ENCODE measurements around the gene LGMN. TPM values are rescaled to one million over a fixed set of nuclear protein-coding genes. Genes with fewer than 3 reads are reported as not detected.

The LGMN gene
- total and polyA plus RNA-seq, 4 donors, result 86.0 to 164 (median 97.8) TPM

DNA sequence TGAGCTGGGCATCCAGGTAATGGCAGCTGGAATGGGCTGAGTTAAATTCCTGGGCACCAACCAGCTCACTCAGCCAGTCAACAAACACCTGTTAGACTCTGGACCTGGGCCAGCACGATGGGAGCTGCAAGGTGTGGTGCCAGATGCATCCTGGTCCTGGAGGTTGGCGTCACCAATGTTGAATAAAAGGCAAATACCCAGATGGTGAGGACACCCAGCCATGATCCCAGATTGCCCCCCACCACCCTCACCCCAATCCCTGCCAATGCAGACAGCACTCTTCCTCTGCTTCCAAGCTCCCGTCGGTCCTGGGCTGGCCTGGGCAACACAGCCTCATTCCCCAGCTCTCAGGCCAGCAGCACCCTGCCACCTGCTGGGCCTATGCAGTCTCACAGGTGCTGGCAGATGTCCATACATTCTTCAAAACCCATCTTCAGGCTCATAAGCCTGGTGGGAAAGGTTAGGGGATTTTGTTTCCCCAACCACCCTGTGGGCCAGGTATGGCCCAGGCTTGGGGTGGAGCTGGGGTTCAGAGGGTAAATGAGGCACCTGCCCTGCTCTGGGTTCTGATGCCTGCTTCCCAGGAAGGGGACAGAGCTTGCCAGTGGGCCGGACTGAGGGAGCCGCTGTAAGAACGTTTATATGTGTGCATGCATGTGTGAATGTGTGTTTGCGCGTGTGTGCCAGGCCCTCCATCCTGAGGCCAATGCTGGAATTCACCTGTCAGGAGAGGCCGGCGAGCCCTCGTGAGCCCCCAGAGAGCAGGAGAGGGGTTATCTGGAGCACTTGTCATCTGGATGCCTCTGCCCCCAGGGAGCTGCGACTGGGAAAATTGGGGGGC, 58.0 kb downstream of the LGMN start:
- 72 to 77% methylated on average over 13 of the region's 13 CpGs for WGBS, 2 donors
- H3K4me3 ChIP-seq (ENCODE audit: low read length in 2 of 2), result no peak overlapping the region
- H3K4me1 ChIP-seq (ENCODE audit: control insufficient read depth in 1 of 2, insufficient read depth in 2 of 2, low read length in 2 of 2), result no peaks in the 10 kb centered on the region
- intact Hi-C loops (cut with DNase I), result no loop called here
- ATAC-seq (ENCODE audit: low FRiP score) (no peak), DNase-seq (peak; percentile 50 to 72)
- H3K27me3 ChIP-seq (ENCODE audit: control insufficient read depth in 1 of 2, insufficient read depth in 2 of 2, low read length in 1 of 2), result no peaks in the 10 kb centered on the region
- no peaks in the 10 kb centered on the region for H3K36me3 ChIP-seq (ENCODE audit: control insufficient read depth in 1 of 2, insufficient read depth in 2 of 2, low read length in 1 of 2)
- no peaks in the 10 kb centered on the region for H3K9me3 ChIP-seq (ENCODE audit: control insufficient read depth, low read length)
- H3K27ac ChIP-seq (ENCODE audit: low read depth in 1 of 2, low read length in 2 of 2), result no peak overlapping the region

DNA sequence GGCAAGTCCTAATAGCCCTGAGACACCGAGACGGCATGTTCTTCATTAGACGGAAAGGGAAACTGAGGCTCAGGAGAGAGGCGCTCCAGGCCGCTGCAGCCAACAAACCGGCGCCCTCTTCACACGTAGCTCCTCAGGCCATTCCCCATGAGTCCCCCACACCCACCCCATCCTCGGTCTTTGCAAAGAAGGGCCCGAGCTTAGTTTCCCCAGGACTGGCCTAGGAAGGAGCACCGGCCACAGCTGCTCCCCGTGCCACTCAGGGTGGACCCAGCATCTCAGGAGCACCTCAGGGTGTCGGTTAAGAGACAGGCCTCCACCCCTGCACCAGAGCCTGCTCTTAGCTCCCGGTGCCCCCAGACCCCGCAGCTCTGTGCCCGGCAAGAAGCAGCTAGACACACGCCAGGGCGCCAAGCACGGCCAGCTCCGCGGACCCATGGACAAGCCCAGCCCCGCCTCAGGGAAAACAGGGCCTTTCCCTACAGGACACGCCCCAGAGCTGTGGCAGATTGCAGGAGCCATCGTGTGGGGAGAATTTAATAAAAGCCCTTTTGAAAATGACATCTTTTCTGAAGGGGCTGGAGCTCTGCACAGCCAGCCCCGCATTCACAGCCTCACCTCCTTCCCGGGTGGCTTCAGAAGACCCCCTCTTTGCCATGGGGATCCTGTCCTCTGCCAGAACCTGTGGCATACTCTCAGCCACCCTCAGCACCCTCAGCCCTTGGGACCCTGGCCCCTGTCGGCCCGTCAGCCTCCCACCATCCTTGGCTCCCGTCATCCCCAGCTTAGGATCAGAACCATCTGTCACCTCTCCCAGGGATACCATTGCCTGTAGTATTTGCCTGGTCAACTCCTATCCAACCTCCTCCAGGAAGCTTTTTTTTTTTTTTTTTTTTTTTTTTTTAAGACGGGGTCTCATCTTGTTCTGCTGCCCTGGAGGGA, 59.7 kb downstream of the LGMN start:
- no peaks in the 10 kb centered on the region for H3K36me3 ChIP-seq (ENCODE audit: control insufficient read depth in 1 of 2, insufficient read depth in 2 of 2, low read length in 1 of 2)
- no peaks in the 10 kb centered on the region for H3K27me3 ChIP-seq (ENCODE audit: control insufficient read depth in 1 of 2, insufficient read depth in 2 of 2, low read length in 1 of 2)
- DNase-seq, result peak in 1 of 2 donors; percentile 45
- ATAC-seq (ENCODE audit: low FRiP score), result no peak
- no peak overlapping the region for H3K27ac ChIP-seq (ENCODE audit: low read depth in 1 of 2, low read length in 2 of 2)
- H3K9me3 ChIP-seq (ENCODE audit: control insufficient read depth, low read length), result no peaks in the 10 kb centered on the region
- no peak overlapping the region for H3K4me3 ChIP-seq (ENCODE audit: low read length in 2 of 2)
- WGBS, 2 donors, result 92 to 93% methylated on average over 29 to 30 of the region's 30 CpGs
- no peaks in the 10 kb centered on the region for H3K4me1 ChIP-seq (ENCODE audit: control insufficient read depth in 1 of 2, insufficient read depth in 2 of 2, low read length in 2 of 2)
- intact Hi-C loops (cut with DNase I), result loop anchor here in 1 of 2 donors (5.0 to 10.0 kb wide), 3 partner anchors 94 to 564 kb away; partner anchors contain the start of genes CPSF2 and NDUFB1

DNA sequence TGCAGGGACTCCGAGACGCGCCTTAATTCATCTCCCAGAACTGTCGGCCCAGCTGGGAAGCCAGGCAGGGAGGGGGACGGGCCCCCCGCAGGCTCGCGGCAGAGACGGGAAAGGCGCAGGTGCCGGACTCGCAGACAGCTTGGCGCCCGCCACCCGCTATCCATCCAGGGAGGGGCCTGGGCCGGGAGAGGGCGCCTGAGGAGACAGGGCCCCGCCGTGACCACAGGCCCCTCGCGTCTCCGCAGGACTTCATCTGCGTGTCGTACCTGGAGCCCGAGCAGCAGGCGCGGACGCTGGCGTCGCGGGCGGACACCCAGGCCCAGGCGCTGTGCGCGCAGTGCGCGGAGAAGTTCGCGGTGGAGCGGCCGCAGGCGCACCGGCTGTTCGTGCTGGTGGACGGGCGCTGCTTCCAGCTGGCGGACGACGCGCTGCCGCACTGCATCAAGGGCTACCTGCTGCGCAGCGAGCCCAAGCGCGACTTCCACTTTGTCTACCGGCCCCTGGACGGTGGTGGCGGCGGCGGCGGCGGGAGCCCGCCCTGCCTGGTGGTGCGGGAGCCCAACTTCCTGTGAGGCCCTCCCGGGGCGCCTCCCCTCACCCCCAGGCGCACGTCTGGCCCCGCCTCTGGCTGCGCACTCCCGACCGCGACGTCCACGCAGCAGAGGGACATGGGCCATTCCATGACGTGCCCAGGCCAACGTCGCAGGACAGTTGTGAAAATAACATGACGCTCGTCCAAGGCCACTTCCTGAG, 60.6 kb downstream of the LGMN start:
- H3K4me3 ChIP-seq (ENCODE audit: low read length in 2 of 2), result no peak overlapping the region
- no peaks in the 10 kb centered on the region for H3K36me3 ChIP-seq (ENCODE audit: control insufficient read depth in 1 of 2, insufficient read depth in 2 of 2, low read length in 1 of 2)
- H3K9me3 ChIP-seq (ENCODE audit: control insufficient read depth, low read length), result no peaks in the 10 kb centered on the region
- WGBS, 2 donors, result 37 to 42% methylated on average over 75 to 80 of the region's 80 CpGs
- H3K4me1 ChIP-seq (ENCODE audit: control insufficient read depth in 1 of 2, insufficient read depth in 2 of 2, low read length in 2 of 2), result no peaks in the 10 kb centered on the region
- H3K27ac ChIP-seq (ENCODE audit: low read depth in 1 of 2, low read length in 2 of 2), result no peak overlapping the region
- DNase-seq, result peak in 1 of 2 donors; percentile 59
- no peaks in the 10 kb centered on the region for H3K27me3 ChIP-seq (ENCODE audit: control insufficient read depth in 1 of 2, insufficient read depth in 2 of 2, low read length in 1 of 2)
- intact Hi-C loops (cut with DNase I), result loop anchor here in 1 of 2 donors (5.0 to 10.0 kb wide), 3 partner anchors 94 to 563 kb away; partner anchors contain the start of genes CPSF2 and NDUFB1
- peak; percentile 3 for ATAC-seq (ENCODE audit: low FRiP score)

- intact Hi-C loops (cut with DNase I), result loop anchor here in 1 of 2 donors (5.0 to 10.0 kb wide), 3 partner anchors 95 to 562 kb away; partner anchors contain the start of genes CPSF2 and NDUFB1
- H3K36me3 ChIP-seq (ENCODE audit: control insufficient read depth in 1 of 2, insufficient read depth in 2 of 2, low read length in 1 of 2), result peaks cover 0 to 1% of the 10 kb centered on the region in 2 donors
- H3K9me3 ChIP-seq (ENCODE audit: control insufficient read depth, low read length), result no peaks in the 10 kb centered on the region
- H3K4me1 ChIP-seq (ENCODE audit: control insufficient read depth in 1 of 2, insufficient read depth in 2 of 2, low read length in 2 of 2), result no peaks in the 10 kb centered on the region
- no peak overlapping the region for H3K4me3 ChIP-seq (ENCODE audit: low read length in 2 of 2)
- WGBS, 2 donors, result 1 to 5% methylated on average over 39 to 45 of the region's 45 CpGs
- H3K27me3 ChIP-seq (ENCODE audit: control insufficient read depth in 1 of 2, insufficient read depth in 2 of 2, low read length in 1 of 2), result no peaks in the 10 kb centered on the region
- no peak overlapping the region for H3K27ac ChIP-seq (ENCODE audit: low read depth in 1 of 2, low read length in 2 of 2)
- peak; percentile 93 for ATAC-seq (ENCODE audit: low FRiP score)
- peak; percentile 85 to 95 for DNase-seq
These were observed 61.5 kb downstream of the LGMN start for GRCh38 chr14:92686900-92687427.

DNA sequence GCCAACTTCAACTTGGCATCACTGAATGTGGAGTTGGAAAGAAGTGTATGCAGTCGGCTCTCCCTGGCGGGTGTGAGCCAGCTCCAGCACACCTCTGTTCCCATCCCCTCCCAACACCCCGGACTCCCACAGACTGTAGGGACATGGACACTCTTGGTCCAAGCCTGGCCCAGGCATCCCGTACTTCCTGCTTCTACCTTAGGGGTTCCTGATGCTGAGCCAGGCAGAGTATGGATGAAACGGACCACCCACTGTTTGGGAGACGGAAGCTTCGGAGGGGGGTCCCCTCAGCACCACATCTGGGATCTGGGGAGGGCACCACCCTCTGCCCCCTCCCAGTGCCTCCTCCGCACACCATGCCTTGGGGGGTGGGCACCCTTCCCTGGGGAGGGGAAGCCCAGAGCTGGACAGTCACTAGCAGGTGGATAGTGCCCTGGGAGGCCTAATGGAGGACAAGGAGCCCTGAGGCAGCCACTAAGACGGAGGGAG, 62.0 kb downstream of the LGMN start:
- H3K27me3 ChIP-seq (ENCODE audit: control insufficient read depth in 1 of 2, insufficient read depth in 2 of 2, low read length in 1 of 2), result no peaks in the 10 kb centered on the region
- peak in 1 of 2 donors; percentile 44 for DNase-seq
- no peaks in the 10 kb centered on the region for H3K9me3 ChIP-seq (ENCODE audit: control insufficient read depth, low read length)
- H3K4me1 ChIP-seq (ENCODE audit: control insufficient read depth in 1 of 2, insufficient read depth in 2 of 2, low read length in 2 of 2), result no peaks in the 10 kb centered on the region
- WGBS, 2 donors, result 71% methylated on average over 9 of the region's 9 CpGs
- ATAC-seq (ENCODE audit: low FRiP score), result no peak
- no peak overlapping the region for H3K4me3 ChIP-seq (ENCODE audit: low read length in 2 of 2)
- H3K27ac ChIP-seq (ENCODE audit: low read depth in 1 of 2, low read length in 2 of 2), result no peak overlapping the region
- H3K36me3 ChIP-seq (ENCODE audit: control insufficient read depth in 1 of 2, insufficient read depth in 2 of 2, low read length in 1 of 2), result peaks cover 0 to 1% of the 10 kb centered on the region in 2 donors
- intact Hi-C loops (cut with DNase I), result loop anchor here in 1 of 2 donors (5.0 to 10.0 kb wide), 3 partner anchors 96 to 562 kb away; partner anchors contain the start of genes CPSF2 and NDUFB1

DNA sequence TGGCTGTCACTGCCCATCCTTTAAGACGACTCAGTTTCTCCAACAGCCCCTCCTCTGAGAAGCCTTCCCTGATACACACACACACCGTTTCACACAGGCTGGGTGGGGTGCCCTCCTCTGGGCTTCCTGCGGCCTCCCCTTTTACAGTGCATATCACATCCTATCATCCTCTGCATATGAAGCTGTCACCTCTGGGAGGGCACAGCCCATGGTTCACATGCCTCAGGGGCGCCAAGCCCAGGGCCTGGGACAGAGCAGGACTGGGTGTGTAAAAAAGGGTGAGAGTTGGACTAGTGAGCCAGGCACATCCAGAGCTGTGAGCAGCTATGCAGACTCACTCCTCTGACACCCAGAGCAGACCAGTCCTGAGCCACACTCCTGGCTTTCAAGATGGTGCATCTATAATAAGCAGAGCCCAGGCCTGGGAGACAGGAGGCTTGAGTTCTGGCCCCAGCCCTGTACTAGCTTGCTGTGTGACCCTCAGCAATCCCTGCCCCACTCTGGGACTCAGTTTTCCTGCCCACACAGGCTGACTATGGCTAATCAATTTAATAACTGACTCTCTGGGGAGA, 62.6 kb downstream of the LGMN start:
- ATAC-seq (ENCODE audit: low FRiP score) (no peak), DNase-seq (peak; percentile 40 to 56)
- no peaks in the 10 kb centered on the region for H3K27me3 ChIP-seq (ENCODE audit: control insufficient read depth in 1 of 2, insufficient read depth in 2 of 2, low read length in 1 of 2)
- WGBS, 2 donors, result 94 to 98% methylated on average over 4 of the region's 4 CpGs
- H3K4me1 ChIP-seq (ENCODE audit: control insufficient read depth in 1 of 2, insufficient read depth in 2 of 2, low read length in 2 of 2), result no peaks in the 10 kb centered on the region
- H3K27ac ChIP-seq (ENCODE audit: low read depth in 1 of 2, low read length in 2 of 2), result no peak overlapping the region
- intact Hi-C loops (cut with DNase I), result loop anchor here in 1 of 2 donors (5.0 to 10.0 kb wide), 3 partner anchors 96 to 561 kb away; partner anchors contain the start of genes CPSF2 and NDUFB1
- H3K36me3 ChIP-seq (ENCODE audit: control insufficient read depth in 1 of 2, insufficient read depth in 2 of 2, low read length in 1 of 2), result peaks cover 0 to 1% of the 10 kb centered on the region in 2 donors
- H3K9me3 ChIP-seq (ENCODE audit: control insufficient read depth, low read length), result no peaks in the 10 kb centered on the region
- no peak overlapping the region for H3K4me3 ChIP-seq (ENCODE audit: low read length in 2 of 2)

DNA sequence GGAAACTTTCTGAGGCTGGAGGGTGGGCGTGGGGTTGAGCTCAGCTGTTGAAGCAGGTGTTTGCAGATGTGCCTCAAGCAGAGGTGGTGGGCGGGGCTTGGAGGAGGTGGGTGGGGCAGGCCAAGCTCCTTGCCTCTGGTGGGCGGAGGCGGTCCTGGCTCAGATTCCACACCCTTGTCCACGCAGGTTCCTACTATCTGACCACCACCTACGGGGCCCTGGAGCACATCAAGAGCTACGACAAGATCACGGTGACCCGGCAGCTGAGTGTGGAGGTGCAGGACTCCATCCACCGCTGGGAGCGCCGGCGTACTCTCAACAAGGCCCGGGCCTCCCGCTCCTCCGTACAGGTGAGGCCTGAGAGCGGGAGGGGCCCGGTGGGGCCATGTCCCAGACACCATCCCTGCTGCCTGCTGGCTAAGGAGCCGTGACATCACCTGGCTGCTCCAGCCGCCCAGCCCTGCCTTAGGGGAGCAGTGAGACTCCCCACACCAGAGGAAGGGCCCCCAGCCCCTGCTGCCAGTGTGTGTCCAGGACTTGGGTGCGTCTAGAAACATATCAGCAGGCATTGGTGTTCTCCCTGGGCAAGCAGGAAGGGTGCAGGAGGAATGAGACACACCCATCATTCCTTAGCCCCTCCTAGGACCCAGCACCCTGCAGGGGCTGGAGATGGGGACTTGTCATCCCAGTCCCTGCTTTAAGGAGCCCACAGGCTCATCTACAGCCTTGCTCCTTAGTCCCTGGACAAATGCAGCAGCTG, 63.4 kb downstream of the LGMN start:
- Histone ChIP-seq H3K27me3 (ENCODE audit: control insufficient read depth in 1 of 2, insufficient read depth in 2 of 2, low read length in 1 of 2) (no peaks in the 10 kb centered on the region), H3K9me3 (ENCODE audit: control insufficient read depth, low read length) (no peaks in the 10 kb centered on the region), H3K27ac (ENCODE audit: low read depth in 1 of 2, low read length in 2 of 2) (no peak overlapping the region), H3K4me3 (ENCODE audit: low read length in 2 of 2) (no peak overlapping the region), H3K36me3 (ENCODE audit: control insufficient read depth in 1 of 2, insufficient read depth in 2 of 2, low read length in 1 of 2) (peaks cover 0 to 1% of the 10 kb centered on the region in 2 donors), H3K4me1 (ENCODE audit: control insufficient read depth in 1 of 2, insufficient read depth in 2 of 2, low read length in 2 of 2) (no peaks in the 10 kb centered on the region)
- DNase-seq (peak; percentile 53 to 78), ATAC-seq (ENCODE audit: low FRiP score) (no peak)
- WGBS, 2 donors, result 89 to 90% methylated on average over 21 of the region's 21 CpGs
- intact Hi-C loops (cut with DNase I), result loop anchor here (5.0 to 10.0 kb wide), 4 partner anchors 97 to 560 kb away; partner anchors contain the start of genes CPSF2 (in 1 of the 2) and NDUFB1 (in 1 of the 2)

Measured in aorta (tissue), 5 donors.